HUES64 (cell line): Measurements from ENCODE around the gene KRTAP19-2. TPM values are rescaled to one million over a fixed set of nuclear protein-coding genes. Genes with fewer than 3 reads are reported as not detected.
"Not testable (repeated sequence)": the region's sequence is repeated elsewhere in the genome, so short reads cannot be mapped to it uniquely, and the experiment has no call there.

Experiments
- H3K27ac ChIP-seq: 2 replicates; pipeline ENCODE4 v1.7.0; 2013; ENCODE audit warnings: low read depth, low read length, inconsistent platforms
- H3K27me3 ChIP-seq: 2 replicates; pipeline ENCODE4 v1.6.1; 2013; ENCODE audit warnings: mild to moderate bottlenecking, low read length; ENCODE audit not compliant: insufficient read depth
- H3K36me3 ChIP-seq: 2 replicates; pipeline ENCODE4 v1.6.1; 2013; ENCODE audit warnings: mild to moderate bottlenecking, low read length; ENCODE audit not compliant: insufficient read depth
- H3K4me1 ChIP-seq: 2 replicates; pipeline ENCODE4 v1.6.1; 2013; ENCODE audit warnings: mild to moderate bottlenecking, low read length, moderate library complexity; ENCODE audit not compliant: insufficient read depth
- H3K4me3 ChIP-seq: 2 replicates; pipeline ENCODE4 v1.5.1; 2013; ENCODE audit warnings: mild to moderate bottlenecking, low read length, moderate library complexity
- H3K9ac ChIP-seq: 2 replicates; pipeline ENCODE4 v1.6.1; 2013; ENCODE audit warnings: mild to moderate bottlenecking, low read depth, low read length
- H3K9me3 ChIP-seq: 2 replicates; pipeline ENCODE4 v1.6.1; 2013; ENCODE audit warnings: low read depth, low read length; ENCODE audit not compliant: insufficient read depth
- WGBS: fragments of 150-250, 120-280 bp; methylation state at CpG from one replicate; pipeline ENCODE4 v1.1.7; 2013; ENCODE audit warnings: missing lambda C conversion rate; 5-methylcytosine and 5-hydroxymethylcytosine counted together
- polyA plus RNA-seq, 2 experiments: library from polyadenylated mRNA; stranded (reverse); fragments of 50-300 nt; gene quantifications; one replicate each; pipeline ENCODE4 v1.2.3, GENCODE V29; 2013

The KRTAP19-2 gene
- not detected for polyA plus RNA-seq (2013, experiment 1 of 2)
- not detected for polyA plus RNA-seq (2013, experiment 2 of 2)

DNA sequence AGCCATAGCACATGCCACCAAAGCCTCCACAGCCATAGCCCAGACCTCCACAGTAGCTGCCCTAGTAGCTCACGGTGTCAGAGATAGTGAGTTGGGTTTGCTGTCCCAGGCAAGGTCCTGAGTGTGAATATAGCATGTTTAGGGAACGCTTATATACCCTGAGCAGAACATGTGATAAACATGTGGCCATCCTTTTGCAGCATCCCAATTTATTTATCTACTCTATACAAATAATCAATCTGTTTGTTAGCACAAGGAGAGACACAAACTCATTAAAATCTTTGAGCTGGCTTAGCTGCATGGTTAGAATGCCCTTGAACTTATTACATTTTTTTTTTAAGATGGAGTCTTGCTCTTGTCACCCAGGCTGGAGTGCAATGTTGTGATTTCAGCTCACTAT, at the start of gene KRTAP19-2:
TSS of gene KRTAP19-2 (minus strand) at position 101 of the 400 bp plus-strand sequence. CDS start at position 13, 88 bp downstream.
- Histone ChIP-seq H3K27ac (no peak within 1 kb of the TSS), H3K36me3 (no peaks in the 10 kb centered on the region), H3K9me3 (peaks cover 24% of the 10 kb centered on the region), H3K4me1 (no peaks in the 10 kb centered on the region), H3K9ac (no peak within 1 kb of the TSS), H3K4me3 (no peak within 1 kb of the TSS), H3K27me3 (no peaks in the 10 kb centered on the region)
- 91% methylated on average over 2 of the region's 2 CpGs for WGBS

- WGBS: 100% methylated on average over 1 of the region's 1 CpG
- no peaks in the 10 kb centered on the region for H3K27me3 ChIP-seq
- no peaks in the 10 kb centered on the region for H3K4me1 ChIP-seq
- peaks cover 4% of the 10 kb centered on the region; the same call in 1 of the 2 replicates for H3K9me3 ChIP-seq
- no peak overlapping the region for H3K9ac ChIP-seq
- no peak overlapping the region for H3K4me3 ChIP-seq
- no peaks in the 10 kb centered on the region for H3K36me3 ChIP-seq
- no peak overlapping the region for H3K27ac ChIP-seq
Measured at GRCh38 chr21:30518876-30519275, 31.6 kb upstream of the KRTAP19-2 start.

GRCh38 chr21:30515681-30516080, 28.4 kb upstream of the KRTAP19-2 start:
- H3K4me1 ChIP-seq: no peaks in the 10 kb centered on the region
- H3K36me3 ChIP-seq: no peaks in the 10 kb centered on the region
- H3K4me3 ChIP-seq: no peak overlapping the region
- no peak overlapping the region for H3K9ac ChIP-seq
- WGBS: 87% methylated on average over 1 of the region's 1 CpG
- H3K27ac ChIP-seq: no peak overlapping the region
- no peaks in the 10 kb centered on the region for H3K9me3 ChIP-seq
- no peaks in the 10 kb centered on the region for H3K27me3 ChIP-seq

DNA sequence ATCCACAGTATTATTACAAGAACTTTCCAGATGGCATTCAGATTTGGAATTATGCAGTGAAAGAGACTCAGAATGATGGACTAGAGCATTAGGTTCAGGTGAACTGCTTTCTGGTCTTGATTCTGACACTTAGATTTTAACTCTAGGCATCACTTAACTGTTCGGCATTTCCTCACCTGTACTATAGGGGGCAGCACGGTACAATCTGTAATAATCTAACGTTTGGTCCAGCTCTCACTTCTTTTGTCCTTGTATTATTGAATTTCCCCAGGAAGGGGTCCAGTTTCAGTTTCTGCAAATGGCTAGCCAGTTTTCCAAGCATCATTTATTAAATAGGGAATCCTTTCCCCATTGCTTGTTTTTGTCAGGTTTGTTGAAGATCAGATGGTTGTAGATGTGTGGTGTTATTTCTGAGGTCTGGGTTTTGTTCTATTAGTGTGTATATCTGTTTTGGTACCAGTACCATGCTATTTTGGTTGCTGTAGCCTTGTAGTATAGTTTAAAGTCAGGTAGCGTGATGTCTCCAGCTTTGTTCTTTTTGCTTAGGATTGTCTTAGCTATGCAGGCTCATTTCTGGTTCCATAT, 18.5 kb upstream of the KRTAP19-2 start:
- not testable (repeated sequence) for H3K4me3 ChIP-seq, H3K27me3 ChIP-seq, H3K9ac ChIP-seq, H3K27ac ChIP-seq, H3K36me3 ChIP-seq, H3K4me1 ChIP-seq, H3K9me3 ChIP-seq
- WGBS: 29% methylated on average over 4 of the region's 4 CpGs

DNA sequence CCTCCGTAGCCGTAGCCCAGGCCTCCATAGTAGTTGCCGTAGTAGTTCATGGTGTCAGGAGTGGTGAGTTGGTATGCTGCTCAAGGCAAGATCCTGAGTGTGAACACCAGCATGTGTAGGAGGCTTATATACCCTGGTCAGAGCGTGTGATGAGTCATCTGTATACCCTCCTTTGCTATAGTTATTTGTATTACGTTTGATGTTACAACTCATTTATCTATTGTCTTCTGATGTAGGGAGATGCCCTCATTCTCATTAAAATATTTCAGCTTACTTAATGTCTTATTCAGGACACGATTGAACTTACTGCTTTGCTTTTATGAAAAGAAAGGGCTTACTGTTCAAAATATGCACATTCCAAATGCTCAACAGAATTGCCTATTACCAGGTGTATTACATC, 14.8 kb upstream of the KRTAP19-2 start, which contains the start of gene KRTAP19-5:
TSS of gene KRTAP19-5 (minus strand) at position 101 of the 400 bp plus-strand sequence. CDS start at position 50, 51 bp downstream.
- Histone ChIP-seq H3K9ac (no peak within 1 kb of the TSS), H3K36me3 (no peaks in the 10 kb centered on the region), H3K9me3 (no peaks in the 10 kb centered on the region), H3K4me3 (no peak within 1 kb of the TSS), H3K27me3 (no peaks in the 10 kb centered on the region), H3K27ac (no peak within 1 kb of the TSS), H3K4me1 (no peaks in the 10 kb centered on the region)
- 88% methylated on average over 5 of the region's 6 CpGs for WGBS

DNA sequence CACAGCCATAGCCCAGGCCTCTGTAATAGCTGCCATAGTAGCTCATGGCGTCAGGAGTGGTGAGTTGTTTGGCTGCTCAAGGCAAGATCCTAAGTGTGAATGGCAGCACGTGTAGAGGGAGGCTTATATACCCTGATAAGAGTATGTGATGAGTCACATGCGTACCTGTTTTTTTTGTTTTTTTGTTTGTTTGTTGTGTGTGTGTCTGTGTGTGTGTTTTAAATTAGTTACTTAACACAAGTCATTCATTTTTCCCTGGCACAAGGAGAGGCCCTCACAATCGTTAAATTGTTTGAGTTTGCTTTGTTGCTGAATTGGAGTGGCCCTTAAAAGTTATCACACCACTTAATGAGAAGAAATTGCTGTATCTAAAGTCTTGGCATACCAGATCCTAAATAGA, 9.8 kb upstream of the KRTAP19-2 start, which contains the start of gene KRTAP19-4:
TSS of gene KRTAP19-4 (minus strand) at position 101 of the 400 bp plus-strand sequence. CDS start at position 46, 55 bp downstream.
- Histone ChIP-seq H3K9ac (no peak within 1 kb of the TSS), H3K36me3 (no peaks in the 10 kb centered on the region), H3K27ac (no peak within 1 kb of the TSS), H3K27me3 (no peaks in the 10 kb centered on the region), H3K4me1 (no peaks in the 10 kb centered on the region), H3K4me3 (no peak within 1 kb of the TSS), H3K9me3 (no peaks in the 10 kb centered on the region)
- 79% methylated on average over 2 of the region's 4 CpGs for WGBS

GRCh38 chr21:30491963-30492428, 4.8 kb upstream of the KRTAP19-2 start, which contains the start of gene KRTAP19-3:
Gene KRTAP19-3, minus strand, starts transcription at chr21:30492013. Its CDS starts 56 bp downstream, at chr21:30491957.
- Histone ChIP-seq H3K9ac (no peak within 1 kb of the TSS), H3K4me1 (no peaks in the 10 kb centered on the region), H3K27ac (no peak within 1 kb of the TSS), H3K9me3 (peaks cover 5% of the 10 kb centered on the region; the same call in 1 of the 2 replicates), H3K27me3 (no peaks in the 10 kb centered on the region), H3K36me3 (no peaks in the 10 kb centered on the region), H3K4me3 (no peak within 1 kb of the TSS)
- WGBS: 100% methylated on average over 1 of the region's 2 CpGs

- Histone ChIP-seq H3K27me3 (no peaks in the 10 kb centered on the region), H3K9ac (no peak overlapping the region), H3K27ac (no peak overlapping the region), H3K36me3 (no peaks in the 10 kb centered on the region), H3K4me1 (no peaks in the 10 kb centered on the region), H3K4me3 (no peak overlapping the region), H3K9me3 (peaks cover 24% of the 10 kb centered on the region)
- 79% methylated on average over 2 of the region's 2 CpGs for WGBS
Measured at GRCh38 chr21:30486180-30486579, 1.1 kb downstream of the KRTAP19-2 start.

DNA sequence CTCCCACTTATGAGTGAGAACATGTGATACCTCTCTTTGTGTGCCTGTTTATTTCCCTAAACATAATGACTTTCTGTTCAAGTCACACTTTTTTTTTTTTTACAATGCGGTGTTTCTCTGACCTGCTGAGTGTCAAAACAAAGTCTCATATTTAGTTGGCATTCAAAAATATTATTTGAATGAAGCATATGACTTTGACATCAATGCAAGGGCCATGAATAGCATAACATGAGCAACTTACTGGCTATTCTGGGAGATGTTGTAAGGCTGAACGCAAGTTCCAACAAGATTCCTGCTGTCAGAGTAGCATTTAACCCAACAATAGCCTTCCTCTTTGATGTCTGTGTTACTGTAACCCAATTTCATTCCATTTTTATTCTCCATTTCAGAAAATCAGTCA, 5.1 kb downstream of the KRTAP19-2 start:
- no peaks in the 10 kb centered on the region for H3K4me1 ChIP-seq
- WGBS: 94% methylated on average over 2 of the region's 2 CpGs
- H3K27me3 ChIP-seq: no peaks in the 10 kb centered on the region
- H3K9ac ChIP-seq: no peak overlapping the region
- no peak overlapping the region for H3K4me3 ChIP-seq
- no peaks in the 10 kb centered on the region for H3K36me3 ChIP-seq
- H3K9me3 ChIP-seq: peaks cover 20% of the 10 kb centered on the region
- no peak overlapping the region for H3K27ac ChIP-seq

DNA sequence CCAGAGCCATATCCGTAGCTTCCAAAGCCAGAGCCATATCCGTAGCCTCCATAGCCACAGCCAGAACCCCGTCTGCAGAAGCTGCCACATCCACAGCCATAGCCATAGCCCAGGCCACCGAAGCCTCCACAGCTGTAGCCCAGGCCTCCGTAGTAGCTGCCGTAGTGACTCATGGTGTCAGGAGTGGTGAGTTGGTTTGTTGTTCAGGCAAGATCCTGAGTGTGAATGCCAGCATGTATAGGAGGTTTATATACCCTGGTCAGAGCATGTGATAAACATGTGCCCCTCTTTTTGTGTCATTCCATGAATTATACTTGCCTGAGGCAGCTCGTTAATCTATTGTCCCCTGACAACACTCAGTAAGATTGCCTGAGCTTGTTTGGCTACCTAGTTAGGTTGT, 7.1 kb downstream of the KRTAP19-2 start, which contains the start of gene KRTAP19-1:
TSS of gene KRTAP19-1 (minus strand) at position 223 of the 400 bp plus-strand sequence. CDS start at position 173, 50 bp downstream.
- Histone ChIP-seq H3K4me1 (no peaks in the 10 kb centered on the region), H3K27me3 (no peaks in the 10 kb centered on the region), H3K9me3 (0 out of 2 replicates have a peak, but pooled peaks cover 4% of the 10 kb centered on the region), H3K36me3 (no peaks in the 10 kb centered on the region), H3K27ac (no peak within 1 kb of the TSS), H3K9ac (no peak within 1 kb of the TSS), H3K4me3 (no peak within 1 kb of the TSS)
- WGBS: 96% methylated on average over 7 of the region's 7 CpGs

- Histone ChIP-seq H3K36me3 (no peaks in the 10 kb centered on the region), H3K27me3 (no peaks in the 10 kb centered on the region), H3K9me3 (no peaks in the 10 kb centered on the region), H3K9ac (no peak overlapping the region), H3K4me1 (no peaks in the 10 kb centered on the region), H3K4me3 (no peak overlapping the region), H3K27ac (no peak overlapping the region)
- 96% methylated on average over 3 of the region's 4 CpGs for WGBS
Measured at GRCh38 chr21:30479259-30479658, 8.0 kb downstream of the KRTAP19-2 start.
